Activated naive CD4-positive, alpha-beta T cell (primary cell): Measurements from ENCODE around the gene QKI.
"Not testable (repeated sequence)": the region's sequence is repeated elsewhere in the genome, so short reads cannot be mapped to it uniquely, and the experiment has no call there.

Experiments
- DNase-seq, 4 experiments: peaks; one replicate each; lab custom pipeline; 2025; lab: John Stamatoyannopoulos, UW

QKI gene

GRCh38 chr6:163579880-163580295 lies 165.4 kb downstream of the QKI start:
- no peak for DNase-seq

GRCh38 chr6:163580311-163581030 lies 166.0 kb downstream of the QKI start:
- DNase-seq = no peak

- DNase-seq = no peak
These were observed 169.0 kb downstream of the QKI start for GRCh38 chr6:163583558-163583957.

GRCh38 chr6:163585932-163586437 lies 171.5 kb downstream of the QKI start:
- no peak for DNase-seq

GRCh38 chr6:163586888-163587287 lies 172.4 kb downstream of the QKI start:
- DNase-seq = no peak

- no peak for DNase-seq
These were observed 173.9 kb downstream of the QKI start for GRCh38 chr6:163588220-163588919.

- DNase-seq = no peak
These were observed 174.9 kb downstream of the QKI start for GRCh38 chr6:163589387-163589786.

GRCh38 chr6:163590132-163590531 lies 175.6 kb downstream of the QKI start:
- DNase-seq = not testable (repeated sequence)

GRCh38 chr6:163592872-163593271 lies 178.4 kb downstream of the QKI start:
- no peak for DNase-seq

- no peak for DNase-seq
These were observed 181.7 kb downstream of the QKI start for GRCh38 chr6:163596174-163596573.

GRCh38 chr6:163599136-163599535 lies 184.6 kb downstream of the QKI start:
- no peak for DNase-seq

- DNase-seq = no peak
These were observed 185.2 kb downstream of the QKI start for GRCh38 chr6:163599684-163600083.

- no peak for DNase-seq
These were observed 185.8 kb downstream of the QKI start for GRCh38 chr6:163600331-163600730.

GRCh38 chr6:163600781-163601180 lies 186.3 kb downstream of the QKI start:
- no peak for DNase-seq

GRCh38 chr6:163602851-163603250 lies 188.3 kb downstream of the QKI start:
- DNase-seq = no peak

- no peak for DNase-seq
These were observed 188.9 kb downstream of the QKI start for GRCh38 chr6:163603395-163603794.

GRCh38 chr6:163605385-163606097 lies 191.0 kb downstream of the QKI start:
- DNase-seq = no peak

- no peak for DNase-seq
These were observed 193.3 kb downstream of the QKI start for GRCh38 chr6:163607792-163608191.

GRCh38 chr6:163608204-163608644 lies 193.7 kb downstream of the QKI start:
- no peak for DNase-seq

GRCh38 chr6:163612200-163612599 lies 197.7 kb downstream of the QKI start:
- DNase-seq = no peak

- DNase-seq = no peak
These were observed 198.5 kb downstream of the QKI start for GRCh38 chr6:163613025-163613424.

- DNase-seq = no peak
These were observed 199.2 kb downstream of the QKI start for GRCh38 chr6:163613668-163614067.

- DNase-seq = no peak
These were observed 201.9 kb downstream of the QKI start for GRCh38 chr6:163616452-163616851.
